Endodermal cell (in vitro differentiated cells): ENCODE measurements around the gene PDE4D. TPM values are rescaled to one million over a fixed set of nuclear protein-coding genes. Genes with fewer than 3 reads are reported as not detected.

Source experiments
- DNase-seq: peaks from one replicate; pipeline ENCODE4 v3.0.0-alpha.2; 2017
- H3K27ac ChIP-seq: 2 replicates; pipeline ENCODE4 v1.5.1; 2013; ENCODE audit warnings: mild to moderate bottlenecking, low read depth, low read length, moderate library complexity
- H3K27me3 ChIP-seq: 2 replicates; pipeline ENCODE4 v1.6.1; 2013; ENCODE audit warnings: mild to moderate bottlenecking, low read length, moderate library complexity; ENCODE audit not compliant: insufficient read depth, control insufficient read depth, poor library complexity, severe bottlenecking
- H3K36me3 ChIP-seq: 2 replicates; pipeline ENCODE4 v1.7.0; 2013; ENCODE audit warnings: mild to moderate bottlenecking, low read length, moderate library complexity; ENCODE audit not compliant: control insufficient read depth, insufficient read depth
- H3K4me1 ChIP-seq: one replicate; pipeline ENCODE4 v1.7.0; 2013; ENCODE audit warnings: low read length; ENCODE audit not compliant: control insufficient read depth, insufficient read depth
- H3K4me3 ChIP-seq: 2 replicates; pipeline ENCODE4 v1.5.1; 2013; ENCODE audit warnings: mild to moderate bottlenecking, low read length, moderate library complexity
- H3K9ac ChIP-seq: 2 replicates; pipeline ENCODE4 v1.6.1; 2013; ENCODE audit warnings: mild to moderate bottlenecking, low read length, moderate library complexity; ENCODE audit not compliant: poor library complexity, severe bottlenecking; ENCODE audit errors: extremely low read depth
- H3K9me3 ChIP-seq: 2 replicates; pipeline ENCODE4 v1.6.1; 2013; ENCODE audit warnings: mild to moderate bottlenecking, low read length, moderate library complexity; ENCODE audit not compliant: control insufficient read depth
- H3K27ac Mint-ChIP-seq: 2 replicates; pipeline ENCODE4 v1.8.0; 2020; ENCODE audit warnings: mixed read lengths
- H3K27me3 Mint-ChIP-seq: 2 replicates; pipeline ENCODE4 v1.8.0; 2021; ENCODE audit warnings: mild to moderate bottlenecking, mixed read lengths; ENCODE audit not compliant: insufficient read depth
- H3K36me3 Mint-ChIP-seq: 2 replicates; pipeline ENCODE4 v1.8.0; 2020; ENCODE audit warnings: low read depth, mixed read lengths
- H3K4me1 Mint-ChIP-seq: 2 replicates; pipeline ENCODE4 v1.8.0; 2020; ENCODE audit warnings: mixed read lengths
- H3K4me3 Mint-ChIP-seq: 2 replicates; pipeline ENCODE4 v1.8.0; 2020; ENCODE audit warnings: mild to moderate bottlenecking, moderate library complexity, mixed read lengths
- H3K9me3 Mint-ChIP-seq: 2 replicates; pipeline ENCODE4 v1.8.0; 2020; ENCODE audit warnings: mild to moderate bottlenecking, mixed read lengths
- WGBS, 2 experiments: methylation state at CpG; one replicate each; pipeline versions ENCODE4 v1.1.5 to v1.1.7; 2013; ENCODE audit warnings: missing lambda C conversion rate in 2 of 2, mixed read lengths in 1 of 2; ENCODE audit not compliant: insufficient coverage in 1 of 2, insufficient read length in 1 of 2; 5-methylcytosine and 5-hydroxymethylcytosine counted together
- total RNA-seq, 2 donors: library from RNA; stranded (reverse); fragmentation: NEBNext Ultra II Directional in 1 of 2; extraction: Animal tissue kit (Norgen Biotek cat#: 25700) in 1 of 2; gene quantifications; 2 replicates in 1 of 2; 3 replicates in 1 of 2; pipeline ENCODE4 v1.2.1, GENCODE V29; 2021
- TF ChIP-seq, protein P1 (sequence below): fragments of 200-600 bp; sonication (generic); conservative IDR thresholded peaks from 2 replicates; pipeline ENCODE4 v1.5.0; 2021; ENCODE audit warnings: antibody characterized with exemption, mild to moderate bottlenecking

Gene PDE4D
- total RNA-seq, 2 donors from 2014 or later = 9.2 to 11.4 TPM

GRCh38 chr5:59234236-59234635 is 659.3 kb downstream of the PDE4D start:
- Mint-ChIP-seq H3K4me1 (no peaks in the 10 kb centered on the region), H3K36me3 (no peaks in the 10 kb centered on the region), H3K27me3 (no peaks in the 10 kb centered on the region), H3K27ac (no peak overlapping the region), H3K4me3 (no peak overlapping the region), H3K9me3 (no peaks in the 10 kb centered on the region)
- Histone ChIP-seq H3K4me1 (no peaks in the 10 kb centered on the region), H3K9ac (no peak overlapping the region), H3K27me3 (no peaks in the 10 kb centered on the region), H3K27ac (no peak overlapping the region), H3K4me3 (no peak overlapping the region), H3K36me3 (no peaks in the 10 kb centered on the region), H3K9me3 (no peaks in the 10 kb centered on the region)
- TF ChIP-seq, protein P1, sequence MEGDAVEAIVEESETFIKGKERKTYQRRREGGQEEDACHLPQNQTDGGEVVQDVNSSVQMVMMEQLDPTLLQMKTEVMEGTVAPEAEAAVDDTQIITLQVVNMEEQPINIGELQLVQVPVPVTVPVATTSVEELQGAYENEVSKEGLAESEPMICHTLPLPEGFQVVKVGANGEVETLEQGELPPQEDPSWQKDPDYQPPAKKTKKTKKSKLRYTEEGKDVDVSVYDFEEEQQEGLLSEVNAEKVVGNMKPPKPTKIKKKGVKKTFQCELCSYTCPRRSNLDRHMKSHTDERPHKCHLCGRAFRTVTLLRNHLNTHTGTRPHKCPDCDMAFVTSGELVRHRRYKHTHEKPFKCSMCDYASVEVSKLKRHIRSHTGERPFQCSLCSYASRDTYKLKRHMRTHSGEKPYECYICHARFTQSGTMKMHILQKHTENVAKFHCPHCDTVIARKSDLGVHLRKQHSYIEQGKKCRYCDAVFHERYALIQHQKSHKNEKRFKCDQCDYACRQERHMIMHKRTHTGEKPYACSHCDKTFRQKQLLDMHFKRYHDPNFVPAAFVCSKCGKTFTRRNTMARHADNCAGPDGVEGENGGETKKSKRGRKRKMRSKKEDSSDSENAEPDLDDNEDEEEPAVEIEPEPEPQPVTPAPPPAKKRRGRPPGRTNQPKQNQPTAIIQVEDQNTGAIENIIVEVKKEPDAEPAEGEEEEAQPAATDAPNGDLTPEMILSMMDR = no peak
- WGBS, 2 experiments = 83% methylated on average over 1 of the region's 1 CpG; no CpG with 5 or more reads in 1 of the 2 experiments
- DNase-seq = no peak

- H3K9ac ChIP-seq = no peak overlapping the region
- no peaks in the 10 kb centered on the region for H3K27me3 ChIP-seq
- no peaks in the 10 kb centered on the region for H3K36me3 Mint-ChIP-seq
- H3K9me3 Mint-ChIP-seq = no peaks in the 10 kb centered on the region
- TF ChIP-seq, protein P1 = no peak
- WGBS, 2 experiments = 83 to 85% methylated on average over 2 to 6 of the region's 7 CpGs
- no peaks in the 10 kb centered on the region for H3K4me1 Mint-ChIP-seq
- no peaks in the 10 kb centered on the region for H3K36me3 ChIP-seq
- no peak for DNase-seq
- no peaks in the 10 kb centered on the region for H3K4me1 ChIP-seq
- H3K4me3 Mint-ChIP-seq = no peak overlapping the region
- H3K27me3 Mint-ChIP-seq = no peaks in the 10 kb centered on the region
- no peak overlapping the region for H3K27ac Mint-ChIP-seq
- H3K4me3 ChIP-seq = no peak overlapping the region
- H3K9me3 ChIP-seq = no peaks in the 10 kb centered on the region
- no peak overlapping the region for H3K27ac ChIP-seq
Observed at GRCh38 chr5:59231221-59231931, 662.1 kb downstream of the PDE4D start.

DNA sequence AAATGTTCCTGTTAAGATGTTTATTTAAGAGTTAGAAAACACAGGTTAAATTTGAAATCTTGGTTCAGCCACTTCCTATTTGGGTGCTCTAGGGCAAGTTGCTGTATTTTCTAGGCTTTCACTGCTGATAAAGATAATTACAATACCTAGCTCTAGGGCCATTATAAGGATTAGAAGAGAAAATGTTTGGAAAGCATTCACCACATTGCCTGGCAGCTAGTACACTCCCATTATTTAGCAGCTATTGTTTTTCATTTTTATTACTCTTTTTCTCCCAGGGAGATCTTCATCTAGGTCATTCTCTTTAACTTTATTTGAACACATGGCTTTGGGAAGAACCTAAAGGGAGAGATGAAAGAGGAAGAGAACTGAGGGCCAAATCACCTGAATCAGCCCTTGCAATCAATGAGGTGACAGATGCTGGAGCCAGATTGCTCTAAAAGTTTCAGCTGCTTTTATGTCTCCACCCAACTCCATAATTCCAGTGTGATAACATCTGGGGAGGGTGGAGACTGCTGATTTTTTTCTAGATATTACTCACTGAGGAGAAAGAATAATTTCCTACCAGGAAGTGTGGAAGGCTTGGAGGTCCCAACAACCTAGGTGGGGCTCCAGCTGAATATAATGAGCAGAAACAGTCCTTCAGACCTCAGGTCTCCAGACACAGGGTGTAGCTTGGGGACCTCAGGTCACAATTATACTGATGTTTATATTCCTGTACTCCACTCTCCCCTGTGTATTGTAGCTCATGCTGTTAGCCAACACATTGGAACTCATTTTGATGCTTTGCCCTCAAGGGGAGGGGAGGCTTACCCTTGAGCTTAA is 670.6 kb downstream of the PDE4D start:
- no peaks in the 10 kb centered on the region for H3K4me1 ChIP-seq
- no peak for DNase-seq
- TF ChIP-seq, protein P1 = no peak
- no peaks in the 10 kb centered on the region for H3K27me3 ChIP-seq
- no peak overlapping the region for H3K4me3 ChIP-seq
- no peak overlapping the region for H3K4me3 Mint-ChIP-seq
- no peak overlapping the region for H3K27ac ChIP-seq
- no peak overlapping the region for H3K27ac Mint-ChIP-seq
- no peaks in the 10 kb centered on the region for H3K4me1 Mint-ChIP-seq
- H3K27me3 Mint-ChIP-seq = no peaks in the 10 kb centered on the region
- no peaks in the 10 kb centered on the region for H3K9me3 ChIP-seq
- H3K9ac ChIP-seq = no peak overlapping the region
- H3K9me3 Mint-ChIP-seq = no peaks in the 10 kb centered on the region
- no peaks in the 10 kb centered on the region for H3K36me3 Mint-ChIP-seq
- H3K36me3 ChIP-seq = no peaks in the 10 kb centered on the region
